ENCODE data around the gene FRMD5. TPM values are rescaled to one million over a fixed set of nuclear protein-coding genes. Genes with fewer than 3 reads are reported as not detected.

The FRMD5 gene
- total and polyA plus RNA-seq, 2 experiments from 2014 or later = 0.51 to 3.8 TPM

DNA sequence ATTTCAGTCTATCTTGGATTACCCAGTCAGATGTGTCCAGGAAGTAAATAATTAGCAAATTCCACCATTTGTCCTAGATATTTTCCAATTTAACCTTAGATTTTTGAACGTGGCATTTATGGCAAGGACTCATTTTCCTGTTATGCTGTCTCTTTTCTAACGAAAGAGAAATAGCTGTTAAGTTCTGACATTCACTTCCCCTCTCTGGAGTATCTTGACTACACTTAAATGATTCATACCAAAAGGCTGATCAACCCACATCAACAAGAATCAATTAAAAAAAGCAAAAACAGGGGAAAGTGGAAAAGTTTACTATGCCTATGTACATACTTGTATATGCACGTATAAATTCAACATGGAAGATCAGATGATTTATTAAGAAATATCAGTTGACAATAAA lies 149.9 kb downstream of the FRMD5 start:
- WGBS (ENCODE audit: low lambda C conversion rate, missing lambda C conversion rate) = 75% methylated on average over 3 of the region's 3 CpGs
- no peak for DNase-seq (ENCODE audit: low spot score)
- Histone ChIP-seq H4K20me1 (ENCODE audit: insufficient read depth, poor library complexity, severe bottlenecking) (no peaks in the 10 kb centered on the region), H2AFZ (no peak overlapping the region), H3K4me2 (no peak overlapping the region), H3K4me3 (no peak overlapping the region), H3K27ac (no peak overlapping the region), H3K79me2 (no peaks in the 10 kb centered on the region), H3K9me3 (ENCODE audit: low read depth) (no peaks in the 10 kb centered on the region), H3K9me2 (replicated peaks; ENCODE audit: insufficient read depth) (no peaks in the 10 kb centered on the region), H3K27me3 (no peaks in the 10 kb centered on the region), H3K36me3 (replicated peaks; ENCODE audit: insufficient read depth, low read depth) (no peaks in the 10 kb centered on the region), H3K4me1 (ENCODE audit: insufficient read depth) (no peaks in the 10 kb centered on the region)
- TF ChIP-seq EZH2phosphoT487 (IDR thresholded peaks at IDR 0.05; ENCODE audit: low read depth, severe bottlenecking, unreplicated experiment) = no peak
- no peak for TF ChIP-seq EZH2 (IDR thresholded peaks at IDR 0.05; ENCODE audit: borderline replicate concordance)
- TF ChIP-seq, protein P1, sequence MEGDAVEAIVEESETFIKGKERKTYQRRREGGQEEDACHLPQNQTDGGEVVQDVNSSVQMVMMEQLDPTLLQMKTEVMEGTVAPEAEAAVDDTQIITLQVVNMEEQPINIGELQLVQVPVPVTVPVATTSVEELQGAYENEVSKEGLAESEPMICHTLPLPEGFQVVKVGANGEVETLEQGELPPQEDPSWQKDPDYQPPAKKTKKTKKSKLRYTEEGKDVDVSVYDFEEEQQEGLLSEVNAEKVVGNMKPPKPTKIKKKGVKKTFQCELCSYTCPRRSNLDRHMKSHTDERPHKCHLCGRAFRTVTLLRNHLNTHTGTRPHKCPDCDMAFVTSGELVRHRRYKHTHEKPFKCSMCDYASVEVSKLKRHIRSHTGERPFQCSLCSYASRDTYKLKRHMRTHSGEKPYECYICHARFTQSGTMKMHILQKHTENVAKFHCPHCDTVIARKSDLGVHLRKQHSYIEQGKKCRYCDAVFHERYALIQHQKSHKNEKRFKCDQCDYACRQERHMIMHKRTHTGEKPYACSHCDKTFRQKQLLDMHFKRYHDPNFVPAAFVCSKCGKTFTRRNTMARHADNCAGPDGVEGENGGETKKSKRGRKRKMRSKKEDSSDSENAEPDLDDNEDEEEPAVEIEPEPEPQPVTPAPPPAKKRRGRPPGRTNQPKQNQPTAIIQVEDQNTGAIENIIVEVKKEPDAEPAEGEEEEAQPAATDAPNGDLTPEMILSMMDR (IDR thresholded peaks at IDR 0.05; ENCODE audit: poor library complexity) = no peak

DNA sequence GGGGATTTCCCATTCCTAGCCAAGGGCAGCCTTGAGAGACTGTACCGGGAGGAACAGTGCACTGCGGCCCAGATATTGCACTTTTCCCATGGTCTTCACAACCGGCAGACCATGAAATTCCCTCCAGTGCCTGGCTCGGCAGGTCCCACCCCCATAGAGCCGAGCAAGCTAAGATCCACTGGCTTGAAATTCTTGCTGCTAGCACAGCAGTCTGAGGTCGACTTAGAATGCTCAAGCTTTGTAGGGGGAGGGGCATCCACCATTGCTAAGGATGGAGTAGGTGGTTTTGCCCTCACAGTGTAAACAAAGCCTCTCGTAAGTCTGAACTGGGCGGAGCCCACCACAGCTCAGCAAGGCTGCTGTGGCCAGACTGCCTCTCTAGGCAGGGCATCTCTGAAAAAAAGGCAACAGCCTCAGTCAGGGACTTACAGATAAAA lies 156.3 kb downstream of the FRMD5 start:
- no peaks in the 10 kb centered on the region for H3K9me3 ChIP-seq (ENCODE audit: low read depth)
- H3K36me3 ChIP-seq (replicated peaks; ENCODE audit: insufficient read depth, low read depth) = no peaks in the 10 kb centered on the region
- no peaks in the 10 kb centered on the region for H3K27me3 ChIP-seq
- no peak overlapping the region for H3K27ac ChIP-seq
- WGBS (ENCODE audit: low lambda C conversion rate, missing lambda C conversion rate) = 31% methylated on average over 8 of the region's 8 CpGs
- TF ChIP-seq EZH2 (IDR thresholded peaks at IDR 0.05; ENCODE audit: borderline replicate concordance) = no peak
- no peak for TF ChIP-seq EZH2phosphoT487 (IDR thresholded peaks at IDR 0.05; ENCODE audit: low read depth, severe bottlenecking, unreplicated experiment)
- H2AFZ ChIP-seq = no peak overlapping the region
- H3K79me2 ChIP-seq = no peaks in the 10 kb centered on the region
- H3K4me3 ChIP-seq = no peak overlapping the region
- H3K4me1 ChIP-seq (ENCODE audit: insufficient read depth) = no peaks in the 10 kb centered on the region
- DNase-seq (ENCODE audit: low spot score) = peak; percentile 58
- peak overlapping the region; percentile 23 for H3K4me2 ChIP-seq
- H4K20me1 ChIP-seq (ENCODE audit: insufficient read depth, poor library complexity, severe bottlenecking) = no peaks in the 10 kb centered on the region
- no peaks in the 10 kb centered on the region for H3K9me2 ChIP-seq (replicated peaks; ENCODE audit: insufficient read depth)

DNA sequence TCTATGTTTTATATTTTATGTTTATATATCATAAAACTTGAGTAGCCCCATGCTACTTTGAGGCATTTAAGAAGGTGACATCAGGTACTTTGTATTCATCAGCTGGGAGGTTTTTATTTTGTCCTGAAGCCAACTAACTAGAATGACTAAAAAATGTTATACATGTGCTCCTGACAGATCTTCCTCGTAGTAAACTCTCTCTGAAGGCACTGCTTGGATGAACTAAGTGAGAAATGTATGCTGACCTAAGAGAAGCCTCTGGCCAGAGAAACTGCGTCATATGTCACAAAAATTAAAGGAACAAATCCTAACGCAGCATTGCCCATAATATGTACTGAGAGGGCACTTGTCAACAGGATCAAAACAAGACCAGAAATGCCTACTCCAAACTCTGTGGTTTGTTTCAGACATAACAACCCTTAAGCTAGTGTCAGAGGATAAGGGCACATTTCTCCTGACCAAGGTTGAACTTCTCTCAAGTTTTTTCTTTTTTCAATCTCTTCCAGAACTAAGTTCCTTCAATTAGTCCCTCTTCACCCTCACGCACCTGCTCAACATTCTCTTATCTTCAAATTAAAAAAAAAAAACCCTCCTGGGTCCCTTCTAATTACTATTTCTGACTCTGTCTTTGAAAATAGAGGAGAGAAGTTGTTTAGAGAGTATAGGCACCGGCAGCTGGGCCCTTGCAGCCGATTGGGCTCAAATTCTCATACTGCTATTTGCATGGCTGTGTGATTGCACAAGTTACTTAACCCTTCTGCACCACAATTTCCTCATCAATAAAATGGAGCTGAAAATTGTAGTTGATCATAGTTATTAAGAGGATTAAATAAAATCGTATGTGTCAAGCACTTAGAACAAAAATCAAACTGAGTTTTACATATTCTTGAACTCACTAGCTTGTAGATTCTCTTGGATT lies 159.0 kb downstream of the FRMD5 start:
- Histone ChIP-seq H3K9me3 (ENCODE audit: low read depth) (no peaks in the 10 kb centered on the region), H3K36me3 (replicated peaks; ENCODE audit: insufficient read depth, low read depth) (no peaks in the 10 kb centered on the region), H3K27ac (no peak overlapping the region), H3K4me1 (ENCODE audit: insufficient read depth) (no peaks in the 10 kb centered on the region), H3K79me2 (no peaks in the 10 kb centered on the region), H3K4me2 (no peak overlapping the region), H3K4me3 (no peak overlapping the region), H3K9me2 (replicated peaks; ENCODE audit: insufficient read depth) (no peaks in the 10 kb centered on the region), H4K20me1 (ENCODE audit: insufficient read depth, poor library complexity, severe bottlenecking) (no peaks in the 10 kb centered on the region), H3K27me3 (no peaks in the 10 kb centered on the region), H2AFZ (no peak overlapping the region)
- 74% methylated on average over 7 of the region's 7 CpGs for WGBS (ENCODE audit: low lambda C conversion rate, missing lambda C conversion rate)
- no peak for TF ChIP-seq EZH2phosphoT487 (IDR thresholded peaks at IDR 0.05; ENCODE audit: low read depth, severe bottlenecking, unreplicated experiment)
- no peak for TF ChIP-seq EZH2 (IDR thresholded peaks at IDR 0.05; ENCODE audit: borderline replicate concordance)
- TF ChIP-seq, protein P1 (IDR thresholded peaks at IDR 0.05; ENCODE audit: poor library complexity) = no peak
- DNase-seq (ENCODE audit: low spot score) = no peak

DNA sequence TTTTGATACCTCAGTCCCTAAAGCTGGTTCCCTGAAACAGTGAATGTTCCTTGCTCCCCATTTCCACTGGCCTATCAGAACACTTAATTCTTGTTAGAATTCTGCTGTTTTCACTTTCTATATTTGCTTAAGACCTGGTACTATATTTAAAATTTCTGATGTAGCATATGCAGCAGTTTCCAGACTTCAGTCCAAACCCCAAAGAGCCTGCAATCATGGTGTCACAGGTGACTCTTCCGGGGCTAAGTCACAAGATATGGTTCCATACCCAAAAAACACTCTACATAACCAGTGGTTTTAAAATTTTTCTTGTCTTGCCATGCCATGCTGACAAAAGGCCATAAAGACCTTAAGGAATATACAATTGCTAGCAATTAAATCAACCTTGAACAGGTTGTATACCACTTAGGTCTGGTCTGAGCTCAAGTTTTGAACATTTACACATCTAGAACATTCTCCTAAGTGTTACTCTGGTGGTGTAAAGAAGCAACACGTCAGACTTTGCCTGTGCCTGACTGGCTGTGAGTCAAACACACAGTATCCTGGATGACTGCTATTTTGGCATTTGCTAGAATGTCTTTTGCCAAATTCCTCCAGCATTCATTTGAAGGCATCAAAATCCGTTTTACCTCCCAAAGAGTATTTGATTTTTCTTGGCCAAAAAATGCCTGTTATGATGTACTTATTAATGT lies 160.0 kb downstream of the FRMD5 start:
- Histone ChIP-seq H3K79me2 (no peaks in the 10 kb centered on the region), H3K4me2 (no peak overlapping the region), H3K9me3 (ENCODE audit: low read depth) (no peaks in the 10 kb centered on the region), H3K27me3 (no peaks in the 10 kb centered on the region), H3K4me3 (no peak overlapping the region), H3K36me3 (replicated peaks; ENCODE audit: insufficient read depth, low read depth) (no peaks in the 10 kb centered on the region), H2AFZ (no peak overlapping the region), H3K4me1 (ENCODE audit: insufficient read depth) (no peaks in the 10 kb centered on the region), H3K27ac (no peak overlapping the region), H4K20me1 (ENCODE audit: insufficient read depth, poor library complexity, severe bottlenecking) (no peaks in the 10 kb centered on the region), H3K9me2 (replicated peaks; ENCODE audit: insufficient read depth) (no peaks in the 10 kb centered on the region)
- no peak for DNase-seq (ENCODE audit: low spot score)
- WGBS (ENCODE audit: low lambda C conversion rate, missing lambda C conversion rate) = 77% methylated on average over 3 of the region's 3 CpGs
- no peak for TF ChIP-seq EZH2phosphoT487 (IDR thresholded peaks at IDR 0.05; ENCODE audit: low read depth, severe bottlenecking, unreplicated experiment)
- TF ChIP-seq, protein P1 (IDR thresholded peaks at IDR 0.05; ENCODE audit: poor library complexity) = no peak
- TF ChIP-seq EZH2 (IDR thresholded peaks at IDR 0.05; ENCODE audit: borderline replicate concordance) = no peak
